GM12878 (cell line): ENCODE measurements around the gene TACC2. TPM values are rescaled to one million over a fixed set of nuclear protein-coding genes. Genes with fewer than 3 reads are reported as not detected.

ENCODE experiments used
- ATAC-seq: fragments of 200-7000 bp; cut with Tn5 transposase; 3 replicates; pipeline ENCODE4 v1.9.1; 2020; ENCODE audit warnings: mild to moderate bottlenecking, moderate library complexity
- BruUV-seq: library from RNA; stranded (reverse); fragments of 400-500 nt; replicated peaks from 2 replicates; lab custom pipeline; 2021; lab: Mats Ljungman, UMichigan
- CTCF ChIA-PET: fragments of 300-600 bp; sonication (Branson Sonifier 250); formaldehyde crosslinking; extraction: SDS; loops from one replicate; lab custom pipeline; 2021; ENCODE audit warnings: inconsistent platforms; lab: Yijun Ruan, JAX
- POLR2A ChIA-PET: fragments of 350-600 bp; formaldehyde crosslinking; extraction: SDS; loops from one replicate; lab custom pipeline; 2021; ENCODE audit warnings: inconsistent platforms; lab: Charles Lee
- RAD21 ChIA-PET: fragments of 300-600 bp; sonication (Branson Sonifier 250); formaldehyde crosslinking; loops from one replicate; lab custom pipeline; 2023; ENCODE audit warnings: antibody characterized with exemption; ENCODE audit not compliant: unreplicated experiment; lab: Charles Lee
- SMC1A ChIA-PET: fragments of 300-600 bp; sonication (Branson Sonifier 250); formaldehyde crosslinking; loops from one replicate; lab custom pipeline; 2023; ENCODE audit not compliant: unreplicated experiment, uncharacterized antibody; lab: Charles Lee
- DNase-seq: peaks from one replicate; pipeline ENCODE4 v3.0.0-alpha.2; 2011; ENCODE audit warnings: low read depth, low spot score
- FAIRE-seq: peaks from 3 replicates; lab custom pipeline; 2011; peaks lifted over from hg19 to GRCh38; lab: Jason Lieb, UNC
- H2AFZ ChIP-seq: 2 replicates; pipeline ENCODE4 v1.6.0; 2011; ENCODE audit warnings: low read depth, low read length, control low read depth; ENCODE audit not compliant: control insufficient read depth
- H3K27ac ChIP-seq: 2 replicates; pipeline ENCODE4 v1.5.1; 2011; ENCODE audit warnings: control low read depth; ENCODE audit not compliant: control insufficient read depth, insufficient read depth
- H3K27me3 ChIP-seq, 2 experiments: replicated peaks in 1 of 2; 2 replicates each; pipeline versions ENCODE4 v1.6.0 to v1.6.1; 2011; ENCODE audit warnings: low read length in 1 of 2; ENCODE audit not compliant: control insufficient read depth in 2 of 2, insufficient read depth in 2 of 2
- H3K36me3 ChIP-seq, 2 experiments: 2 replicates each; pipeline ENCODE4 v1.5.1; 2011; ENCODE audit warnings: low read length in 1 of 2; ENCODE audit not compliant: control insufficient read depth in 2 of 2, insufficient read depth in 2 of 2
- H3K4me1 ChIP-seq: 2 replicates; pipeline ENCODE4 v1.6.1; 2011; ENCODE audit warnings: mild to moderate bottlenecking, low read length, moderate library complexity, mixed read lengths; ENCODE audit not compliant: control insufficient read depth, insufficient read depth
- H3K4me2 ChIP-seq: 2 replicates; pipeline ENCODE4 v1.6.0; 2011; ENCODE audit warnings: control low read depth; ENCODE audit not compliant: control insufficient read depth, insufficient read depth
- H3K4me3 ChIP-seq: fragments of 200-600 bp; sonication (generic); 2 replicates; pipeline ENCODE4 v1.5.1; 2016
- H3K79me2 ChIP-seq: 2 replicates; pipeline ENCODE4 v1.6.0; 2011; ENCODE audit warnings: low read length; ENCODE audit not compliant: control insufficient read depth, insufficient read depth
- H3K9ac ChIP-seq: 2 replicates; pipeline ENCODE4 v1.8.0; 2011; ENCODE audit warnings: low read length, control low read depth, mixed read lengths; ENCODE audit not compliant: control insufficient read depth, insufficient read depth
- H3K9me3 ChIP-seq: replicated peaks from 3 replicates; pipeline ENCODE4 v1.5.1; 2011; ENCODE audit warnings: mild to moderate bottlenecking, low read length; ENCODE audit not compliant: control insufficient read depth, insufficient read depth
- H4K20me1 ChIP-seq: 2 replicates; pipeline ENCODE4 v1.6.0; 2011; ENCODE audit not compliant: control insufficient read depth, insufficient read depth
- ATF7 ChIP-seq: fragments of 450-650 bp; IDR thresholded peaks from 2 replicates; pipeline ENCODE4 v1.6.1; 2016; ENCODE audit warnings: low read depth, mild to moderate bottlenecking
- CHD1 ChIP-seq: IDR thresholded peaks from 2 replicates; pipeline ENCODE4 v1.6.1; 2012; ENCODE audit warnings: low read depth, low read length, improper control_type of control experiment
- EP300 ChIP-seq, 2 experiments: fragments of 150-350 bp in 1 of 2; IDR thresholded peaks; 2 replicates each; pipeline ENCODE4 v1.6.1; 2011 to 2012; ENCODE audit warnings: low read depth in 2 of 2, low read length in 2 of 2, borderline replicate concordance in 1 of 2, improper control_type of control experiment in 1 of 2, inconsistent platforms in 1 of 2; ENCODE audit not compliant: control insufficient read depth in 1 of 2
- HDAC2 ChIP-seq: fragments of 200-600 bp; sonication (generic); IDR thresholded peaks from 2 replicates; pipeline ENCODE4 v1.6.1; 2017
- MYC ChIP-seq: IDR thresholded peaks from 2 replicates; pipeline ENCODE4 v1.6.1; 2011; ENCODE audit warnings: mild to moderate bottlenecking, low read length, moderate library complexity, inconsistent platforms; ENCODE audit not compliant: insufficient read depth, insufficient replicate concordance, insufficient read length, severe bottlenecking
- NR2C1 ChIP-seq: fragments of 450-650 bp; IDR thresholded peaks from 2 replicates; pipeline ENCODE4 v1.6.1; 2017; ENCODE audit warnings: antibody characterized with exemption, mild to moderate bottlenecking, moderate library complexity
- NR2F1 ChIP-seq: fragments of 450-650 bp; conservative IDR thresholded peaks from 2 replicates; pipeline ENCODE4 v1.6.1; 2017; ENCODE audit warnings: mild to moderate bottlenecking
- PKNOX1 ChIP-seq: fragments of 450-650 bp; IDR thresholded peaks from 2 replicates; pipeline ENCODE4 v1.6.1; 2016; ENCODE audit warnings: mild to moderate bottlenecking
- POLR2AphosphoS5 ChIP-seq: IDR thresholded peaks from 2 replicates; pipeline ENCODE4 v1.6.1; 2011; ENCODE audit warnings: mild to moderate bottlenecking, low read length, inconsistent platforms
- RAD21 ChIP-seq: IDR thresholded peaks from 2 replicates; pipeline ENCODE4 v1.6.1; 2011; ENCODE audit warnings: mild to moderate bottlenecking, low read depth, low read length, moderate library complexity; ENCODE audit not compliant: insufficient read depth
- SPI1 ChIP-seq: IDR thresholded peaks from 2 replicates; pipeline ENCODE4 v1.6.1; 2011; ENCODE audit warnings: low read depth, mild to moderate bottlenecking, low read length, moderate library complexity, borderline replicate concordance; ENCODE audit not compliant: insufficient read depth
- SREBF1 ChIP-seq: IDR thresholded peaks from 2 replicates; pipeline ENCODE4 v1.6.1; 2012; ENCODE audit warnings: mild to moderate bottlenecking, low read length
- TARDBP ChIP-seq: IDR thresholded peaks from 2 replicates; pipeline ENCODE4 v1.6.1; 2016; ENCODE audit warnings: borderline replicate concordance
- YBX1 ChIP-seq: fragments of 450-650 bp; IDR thresholded peaks from 2 replicates; pipeline ENCODE4 v1.6.1; 2016; ENCODE audit warnings: antibody characterized with exemption
- ZBTB33 ChIP-seq: fragments of 450-650 bp; IDR thresholded peaks from 2 replicates; pipeline ENCODE4 v1.6.1; 2017; ENCODE audit warnings: mild to moderate bottlenecking
- ZNF207 ChIP-seq: fragments of 450-650 bp; IDR thresholded peaks from 2 replicates; pipeline ENCODE4 v1.6.1; 2014; ENCODE audit warnings: antibody characterized with exemption, mild to moderate bottlenecking, borderline replicate concordance
- ZNF384 ChIP-seq: IDR thresholded peaks from 2 replicates; pipeline ENCODE4 v1.6.1; 2012; ENCODE audit warnings: low read depth, mild to moderate bottlenecking, low read length, improper control_type of control experiment, borderline replicate concordance
- WGBS: methylation state at CpG from one replicate; pipeline ENCODE4 v1.1.6; 2016; ENCODE audit warnings: low lambda C conversion rate; ENCODE audit not compliant: insufficient replicate concordance, insufficient coverage; ENCODE audit errors: missing lambda C conversion rate; 5-methylcytosine and 5-hydroxymethylcytosine counted together
- in situ Hi-C: fragments of 300-500 bp; cut with MboI; formaldehyde crosslinking; loops from 9 replicates; pipeline ENCODE4 v1.14.3; 2018; ENCODE audit warnings: mixed read lengths
- intact Hi-C: fragments of 100-400 bp; cut with micrococcal nuclease; formaldehyde crosslinking; loops from one replicate; pipeline ENCODE4 v1.14.2; 2022; ENCODE audit not compliant: unreplicated experiment
- polyA plus RNA-seq, 11 experiments: library from polyadenylated mRNA; depleted of rRNA in 4 of 11; unstranded in 6 of 11; stranded (reverse) in 5 of 11; fragments of >200 nt; fragmentation: Nextera tagmentation in 4 of 11; fragmentation: Illumina TruSeq in 1 of 11; extraction: Ambion mirVana in 4 of 11; extraction: Trizol in 1 of 11; gene quantifications; 1 replicate in 1 of 11; 2 replicates in 10 of 11; pipeline versions ENCODE4 v1.2.1 to v1.2.3, GENCODE V29; 2011 to 2016; ENCODE audit warnings: inconsistent platforms in 2 of 11, missing spikeins in 2 of 11, low read depth in 1 of 11
- total RNA-seq, 4 experiments: library from RNA; depleted of rRNA in 3 of 4; stranded (reverse); fragments of >200 nt in 3 of 4; fragmentation: Illumina TruSeq in 1 of 4; extraction: Trizol in 1 of 4; gene quantifications; 2 replicates each; pipeline versions ENCODE4 v1.2.1 to v1.2.3, GENCODE V29; 2013 to 2021

Gene TACC2
- total and polyA plus RNA-seq, 10 of the 15 experiments (the other 5 are each of a cell fraction or from before 2014, with no cell fraction given), result 0.07 to 0.64 (median 0.13) TPM; not detected in 5

- intact Hi-C loops, result no loop called here
- Histone ChIP-seq H3K9me3 (no peaks in the 10 kb centered on the region), H3K79me2 (no peaks in the 10 kb centered on the region), H4K20me1 (no peaks in the 10 kb centered on the region), H3K4me1 (no peaks in the 10 kb centered on the region), H3K4me3 (no peak overlapping the region), H2AFZ (no peak overlapping the region), H3K4me2 (no peak overlapping the region), H3K27me3 (no peaks in the 10 kb centered on the region; a peak in 1 of 4 replicates)
- ATAC-seq (no peak), FAIRE-seq (no peak), DNase-seq (no peak)
- 51% methylated on average over 12 of the region's 12 CpGs for WGBS
- POLR2A ChIA-PET, result no interaction called here
- BruUV-seq, result no TSS peak
- RAD21 ChIA-PET, result no interaction called here
- CTCF ChIA-PET, result no interaction called here
- SMC1A ChIA-PET, result no interaction called here
- TF ChIP-seq ZBTB33, result no peak
- TF ChIP-seq HDAC2, result no peak
- TF ChIP-seq PKNOX1, result no peak
- no peak for TF ChIP-seq EP300 (IDR thresholded peaks at IDR 0.05; ENCODE audit: borderline replicate concordance in 1 of 2, control insufficient read depth in 1 of 2, low read depth in 2 of 2, low read length in 2 of 2)
- TF ChIP-seq ATF7, result no peak
- no peak for TF ChIP-seq TARDBP
- TF ChIP-seq NR2F1, result no peak
- TF ChIP-seq CHD1, result no peak
- TF ChIP-seq YBX1, result no peak
- TF ChIP-seq NR2C1, result no peak
- TF ChIP-seq RAD21, result no peak
- no peak for TF ChIP-seq ZNF207
- TF ChIP-seq MYC, result no peak
- TF ChIP-seq POLR2AphosphoS5, result no peak
- no peak for TF ChIP-seq SPI1
- no peak for TF ChIP-seq ZNF384
- no peak for TF ChIP-seq SREBF1
- TF ChIP-seq, all 136 proteins: peak for 0
- no peaks in the 10 kb centered on the region for H3K36me3 ChIP-seq
- H3K9ac ChIP-seq, result no peak overlapping the region
- no peak overlapping the region for H3K27ac ChIP-seq
- in situ Hi-C loops, result no loop called here
Observed at GRCh38 chr10:122196218-122196617, 207.3 kb downstream of the TACC2 start.
